Small intestine (tissue), 7 donors: ENCODE measurements around the gene ZNF557. TPM values are rescaled to one million over a fixed set of nuclear protein-coding genes. Genes with fewer than 3 reads are reported as not detected.

Experiments used
- DNase-seq, 2 donors: peaks; one replicate each; pipeline versions ENCODE4 v3.0.0 to v3.0.0-alpha.2; 2013
- FAIRE-seq: peaks from 2 replicates; lab custom pipeline; 2012; peaks lifted over from hg19 to GRCh38; lab: Jason Lieb, UNC
- H3K27ac ChIP-seq, 3 donors: one replicate each; pipeline ENCODE4 v1.5.1; 2013; ENCODE audit warnings: low read length in 2 of 3, mild to moderate bottlenecking in 2 of 3, control low read depth in 1 of 3, inconsistent platforms in 1 of 3, low read depth in 1 of 3, moderate library complexity in 1 of 3
- H3K27me3 ChIP-seq, 3 donors: one replicate each; pipeline ENCODE4 v1.6.1; 2013; ENCODE audit warnings: low read length in 3 of 3, inconsistent platforms in 1 of 3; ENCODE audit not compliant: control insufficient read depth in 3 of 3, insufficient read depth in 3 of 3
- H3K36me3 ChIP-seq, 3 donors: one replicate each; pipeline ENCODE4 v1.6.1; 2013; ENCODE audit warnings: low read length in 3 of 3, inconsistent platforms in 1 of 3, low read depth in 1 of 3, mild to moderate bottlenecking in 1 of 3, moderate library complexity in 1 of 3; ENCODE audit not compliant: control insufficient read depth in 3 of 3, insufficient read depth in 2 of 3
- H3K4me1 ChIP-seq, 3 donors: one replicate each; pipeline ENCODE4 v1.6.1; 2013; ENCODE audit warnings: low read length in 2 of 3, inconsistent platforms in 1 of 3, low read depth in 1 of 3, mild to moderate bottlenecking in 1 of 3, moderate library complexity in 1 of 3; ENCODE audit not compliant: control insufficient read depth in 3 of 3, insufficient read depth in 2 of 3
- H3K4me3 ChIP-seq, 3 donors: one replicate each; pipeline ENCODE4 v1.5.1; 2013; ENCODE audit warnings: low read length in 3 of 3, control low read depth in 1 of 3, inconsistent platforms in 1 of 3, low read depth in 1 of 3, mild to moderate bottlenecking in 1 of 3, moderate library complexity in 1 of 3
- H3K9me3 ChIP-seq, 2 donors: one replicate each; pipeline ENCODE4 v1.6.1; 2013; ENCODE audit warnings: low read depth in 1 of 2, low read length in 1 of 2; ENCODE audit not compliant: control insufficient read depth in 2 of 2, insufficient read depth in 1 of 2
- WGBS, 3 donors: extraction: QIAGEN DNeasy Blood & Tissue Kit; methylation state at CpG; one replicate each; pipeline ENCODE4 v1.1.7; 2013; 5-methylcytosine and 5-hydroxymethylcytosine counted together
- polyA plus RNA-seq, 4 donors: library from polyadenylated mRNA; stranded (reverse) in 3 of 4; unstranded in 1 of 4; fragments of 200-250 nt in 3 of 4; fragments of 120-200 nt in 1 of 4; gene quantifications; one replicate each; pipeline versions ENCODE4 v1.2.1 to v1.2.3, GENCODE V29; 2013
- donor health status: healthy with polysubstance abuse.
- donor health status: control.
- donor health status: control.
- donor health status: Bipolar disorder and iron deficiency.
- donor health status: healthy.

ZNF557 gene
- polyA plus RNA-seq, 4 donors = 1.9 to 6.6 (median 2.4) TPM

- Histone ChIP-seq H3K4me1 (no peaks in the 10 kb centered on the region), H3K27ac (no peak overlapping the region), H3K9me3 (peaks cover 0 to 9% of the 10 kb centered on the region in 2 donors), H3K4me3 (no peak overlapping the region), H3K27me3 (no peaks in the 10 kb centered on the region), H3K36me3 (no peaks in the 10 kb centered on the region)
- DNase-seq (no peak), FAIRE-seq (no peak)
- 82 to 85% (median 84%) methylated on average over 10 of the region's 10 CpGs for WGBS, 3 donors
Measured at GRCh38 chr19:7106711-7107657, 37.5 kb downstream of the ZNF557 start.

GRCh38 chr19:7109678-7110289 is 40.3 kb downstream of the ZNF557 start:
- no peak overlapping the region for H3K27ac ChIP-seq
- H3K4me1 ChIP-seq = no peaks in the 10 kb centered on the region
- peaks cover 0 to 2% (median 0%) of the 10 kb centered on the region in 3 donors for H3K36me3 ChIP-seq
- DNase-seq (no peak), FAIRE-seq (no peak)
- H3K27me3 ChIP-seq = no peaks in the 10 kb centered on the region
- 57 to 66% (median 61%) methylated on average over 8 of the region's 8 CpGs for WGBS, 3 donors
- H3K9me3 ChIP-seq = peaks cover 0 to 16% of the 10 kb centered on the region in 2 donors
- H3K4me3 ChIP-seq = no peak overlapping the region

DNA sequence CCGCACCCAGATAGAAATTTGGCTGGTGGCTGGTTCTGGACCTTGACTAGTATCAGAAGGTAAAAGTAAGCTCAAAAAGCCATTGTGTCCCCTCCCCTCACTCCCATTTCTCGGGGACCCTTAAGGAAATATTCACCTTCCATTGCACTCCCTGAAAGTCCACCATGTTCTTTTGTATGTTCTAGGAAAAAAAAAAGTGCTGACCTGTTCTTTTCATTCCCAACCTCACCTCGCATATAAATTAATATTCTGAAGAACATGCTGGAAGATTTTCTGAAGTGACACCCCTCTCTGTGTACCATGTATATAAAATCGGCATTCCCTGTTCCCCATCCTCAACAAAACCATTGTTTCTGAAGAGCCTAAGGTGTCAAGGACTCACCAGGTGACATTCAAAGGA is 43.2 kb downstream of the ZNF557 start:
- 85 to 88% (median 85%) methylated on average over 4 of the region's 4 CpGs for WGBS, 3 donors
- Histone ChIP-seq H3K27me3 (no peaks in the 10 kb centered on the region), H3K27ac (no peak overlapping the region), H3K4me3 (no peak overlapping the region), H3K9me3 (peaks cover 0 to 16% of the 10 kb centered on the region in 2 donors), H3K36me3 (peaks cover 0 to 24% (median 7%) of the 10 kb centered on the region in 3 donors), H3K4me1 (no peaks in the 10 kb centered on the region)
- DNase-seq (no peak), FAIRE-seq (no peak)

- H3K27me3 ChIP-seq = no peaks in the 10 kb centered on the region
- H3K27ac ChIP-seq = no peak overlapping the region
- DNase-seq = no peak
- H3K4me3 ChIP-seq = no peak overlapping the region
- H3K36me3 ChIP-seq = peaks cover 0 to 28% (median 7%) of the 10 kb centered on the region in 3 donors
- peaks cover 0 to 13% of the 10 kb centered on the region in 2 donors for H3K9me3 ChIP-seq
- no peak for FAIRE-seq
- 88 to 98% (median 94%) methylated on average over 1 of the region's 1 CpG for WGBS, 3 donors
- no peaks in the 10 kb centered on the region for H3K4me1 ChIP-seq
Measured at GRCh38 chr19:7113233-7113632, 43.7 kb downstream of the ZNF557 start.

DNA sequence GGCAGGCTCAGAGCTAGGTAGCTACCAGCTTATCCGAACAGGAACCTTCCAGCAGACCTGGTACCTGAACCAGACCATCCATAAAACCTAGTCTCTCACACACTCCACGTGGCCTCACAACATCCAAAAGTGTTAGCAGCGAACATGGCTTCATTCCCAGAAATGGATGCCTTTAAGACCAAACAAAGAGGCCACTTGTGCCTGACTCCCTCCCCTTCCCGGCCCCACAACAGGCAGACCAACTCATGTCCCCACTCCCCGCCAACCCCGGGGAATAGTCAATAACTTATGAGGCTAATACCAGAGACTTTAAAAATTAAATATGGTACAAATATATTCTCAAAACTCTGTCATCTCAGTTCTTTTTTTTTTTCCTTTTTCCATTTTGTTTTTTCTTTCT is 46.2 kb downstream of the ZNF557 start:
- no peak for FAIRE-seq

DNA sequence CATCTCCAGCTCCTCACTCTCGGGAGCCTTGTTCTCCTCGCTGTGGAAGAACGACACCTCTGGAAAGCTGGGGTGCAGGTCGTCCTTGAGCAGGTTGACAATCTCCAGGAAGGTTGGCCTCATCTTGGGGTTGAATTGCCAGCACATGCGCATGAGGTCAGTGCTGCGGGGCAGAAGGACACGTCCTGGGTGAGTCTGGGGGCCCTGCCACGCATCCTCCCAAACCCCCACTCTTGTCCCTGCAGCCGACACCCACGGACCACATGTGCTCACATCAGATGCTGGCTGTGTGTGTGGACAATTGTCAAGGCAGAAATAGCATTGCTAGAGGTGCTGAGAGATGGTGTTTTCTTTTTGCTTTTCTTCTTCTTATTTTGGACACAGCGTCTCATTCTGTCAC is 47.7 kb downstream of the ZNF557 start:
- DNase-seq (no peak), FAIRE-seq (no peak)
- Histone ChIP-seq H3K4me1 (no peaks in the 10 kb centered on the region), H3K27ac (no peak overlapping the region), H3K4me3 (no peak overlapping the region), H3K36me3 (peaks cover 3 to 57% (median 15%) of the 10 kb centered on the region in 3 donors), H3K9me3 (peaks cover 0 to 7% of the 10 kb centered on the region in 2 donors), H3K27me3 (no peaks in the 10 kb centered on the region)
- WGBS, 3 donors = 79 to 90% (median 89%) methylated on average over 11 of the region's 11 CpGs

More for the DNA sequence above, 46.2 kb downstream of the ZNF557 start:
- Histone ChIP-seq H3K4me1 (no peaks in the 10 kb centered on the region), H3K27me3 (no peaks in the 10 kb centered on the region), H3K4me3 (no peak overlapping the region), H3K27ac (no peak overlapping the region), H3K36me3 (peaks cover 0 to 42% (median 12%) of the 10 kb centered on the region in 3 donors), H3K9me3 (peaks cover 0 to 10% of the 10 kb centered on the region in 2 donors)
- 76 to 90% (median 83%) methylated on average over 6 of the region's 6 CpGs for WGBS, 3 donors
- no peak for DNase-seq

DNA sequence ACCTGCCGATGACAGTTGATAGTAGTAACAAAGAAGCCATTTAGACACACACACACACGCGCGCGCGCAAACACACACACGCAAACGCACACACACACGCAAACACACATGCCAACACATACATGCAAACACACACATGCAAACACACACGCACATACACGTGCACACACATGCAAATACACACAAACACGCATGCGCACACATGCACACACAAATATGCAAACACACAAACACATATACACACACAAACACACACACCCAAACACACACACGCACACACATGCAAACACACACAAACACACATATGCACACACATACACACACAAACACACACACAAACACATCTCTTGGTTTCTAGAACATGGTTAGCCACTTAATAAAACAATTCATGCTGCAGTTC is 50.1 kb downstream of the ZNF557 start:
- Histone ChIP-seq H3K27ac (no peak overlapping the region), H3K9me3 (no peaks in the 10 kb centered on the region), H3K27me3 (no peaks in the 10 kb centered on the region), H3K4me1 (no peaks in the 10 kb centered on the region), H3K4me3 (no peak overlapping the region), H3K36me3 (peaks cover 3 to 69% (median 15%) of the 10 kb centered on the region in 3 donors)
- DNase-seq (no peak), FAIRE-seq (no peak)
- 88 to 93% (median 89%) methylated on average over 14 of the region's 14 CpGs for WGBS, 3 donors

DNA sequence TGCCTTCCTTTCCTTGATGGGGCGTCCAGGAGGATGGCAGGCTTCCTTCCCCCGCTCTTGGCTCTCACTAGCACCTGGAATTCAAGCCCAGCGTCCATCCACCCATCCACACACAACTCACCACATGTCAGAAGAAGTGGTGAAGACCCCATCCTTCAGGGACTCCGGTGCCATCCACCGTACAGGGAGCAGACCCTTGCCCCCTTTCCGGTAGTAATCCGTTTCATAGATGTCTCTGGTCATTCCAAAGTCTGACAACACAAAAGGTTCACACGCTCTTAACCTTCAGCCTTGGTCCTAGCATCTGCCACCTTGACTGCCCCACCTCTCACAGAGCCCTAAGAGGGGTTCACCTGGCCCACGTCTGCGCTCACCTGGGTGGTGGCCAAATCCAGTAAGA is 51.0 kb downstream of the ZNF557 start:
- Histone ChIP-seq H3K4me1 (no peaks in the 10 kb centered on the region), H3K9me3 (peaks cover 0 to 6% of the 10 kb centered on the region in 2 donors), H3K27me3 (no peaks in the 10 kb centered on the region), H3K4me3 (no peak overlapping the region), H3K27ac (no peak overlapping the region), H3K36me3 (peaks cover 3 to 73% (median 15%) of the 10 kb centered on the region in 3 donors)
- 87 to 94% (median 94%) methylated on average over 9 to 10 of the region's 10 CpGs for WGBS, 3 donors
- DNase-seq (no peak), FAIRE-seq (no peak)
